Spleen (tissue), 11 donors: ENCODE data around the gene LMOD1. TPM values are rescaled to one million over a fixed set of nuclear protein-coding genes. Genes with fewer than 3 reads are reported as not detected.

Source experiments
- DNase-seq: peaks from one replicate; pipeline ENCODE4 v3.0.0-alpha.2; 2020
- H3K27ac ChIP-seq, 8 donors: fragments of 200-600 bp; sonication (generic) in 7 of 8; 1 replicate in 4 of 8; 2 replicates in 4 of 8; pipeline versions ENCODE4 v1.5.0 to v1.8.0; 2016 to 2021; ENCODE audit warnings: inconsistent platforms in 4 of 8, mild to moderate bottlenecking in 4 of 8, moderate library complexity in 1 of 8
- H3K27me3 ChIP-seq, 7 donors: fragments of 200-600 bp; sonication (generic) in 6 of 7; replicated peaks in 1 of 7; 1 replicate in 4 of 7; 2 replicates in 3 of 7; pipeline versions ENCODE4 v1.5.0 to v1.8.0; 2016 to 2021; ENCODE audit warnings: inconsistent platforms in 3 of 7, mild to moderate bottlenecking in 1 of 7
- H3K36me3 ChIP-seq, 6 donors: fragments of 200-600 bp; sonication (generic) in 5 of 6; 1 replicate in 4 of 6; 2 replicates in 2 of 6; pipeline versions ENCODE4 v1.5.0 to v1.8.0; 2016 to 2021; ENCODE audit warnings: inconsistent platforms in 2 of 6
- H3K4me1 ChIP-seq, 6 donors: fragments of 200-600 bp; sonication (generic) in 5 of 6; 1 replicate in 3 of 6; 2 replicates in 3 of 6; pipeline versions ENCODE4 v1.5.0 to v1.8.0; 2016 to 2021; ENCODE audit warnings: inconsistent platforms in 3 of 6
- H3K4me3 ChIP-seq, 8 donors: fragments of 200-600 bp; sonication (generic) in 7 of 8; 1 replicate in 4 of 8; 2 replicates in 4 of 8; pipeline versions ENCODE4 v1.5.0 to v1.8.0; 2016 to 2021; ENCODE audit warnings: inconsistent platforms in 4 of 8, mild to moderate bottlenecking in 4 of 8, moderate library complexity in 2 of 8
- H3K9me3 ChIP-seq, 8 donors: fragments of 200-600 bp; sonication (generic) in 7 of 8; 1 replicate in 4 of 8; 2 replicates in 4 of 8; pipeline versions ENCODE4 v1.5.0 to v1.8.0; 2016 to 2021; ENCODE audit warnings: inconsistent platforms in 4 of 8
- POLR2A ChIP-seq, 3 donors: fragments of 450-650 bp; IDR thresholded peaks; one replicate each; pipeline ENCODE4 v1.5.1; 2017; ENCODE audit warnings: antibody characterized with exemption in 3 of 3, mild to moderate bottlenecking in 1 of 3
- POLR2AphosphoS5 ChIP-seq, 3 donors: sonication (generic); formaldehyde crosslinking; IDR thresholded peaks; one replicate each; pipeline ENCODE4 v1.5.1; 2017; ENCODE audit warnings: antibody characterized with exemption in 3 of 3
- WGBS, 5 donors: extraction: QIAGEN DNeasy Blood & Tissue Kit in 3 of 5; methylation state at CpG; one replicate each; pipeline versions ENCODE4 v1.1.5 to v1.1.7; 2013 to 2018; 5-methylcytosine and 5-hydroxymethylcytosine counted together
- intact Hi-C: fragments of 100-400 bp; cut with DNase I; formaldehyde crosslinking; loops from one replicate; pipeline ENCODE4 v1.15.0; 2023; ENCODE audit warnings: low total_unique reads
- polyA plus RNA-seq, 3 donors: library from polyadenylated mRNA; stranded (reverse); fragments of 200-250 nt; gene quantifications; one replicate each; pipeline ENCODE4 v1.2.1, GENCODE V29; 2013
- total RNA-seq, 7 donors: library from RNA; depleted of rRNA in 3 of 7; stranded (reverse); fragments of >200 nt in 3 of 7; fragmentation: NEBNext Ultra II Directional in 4 of 7; extraction: Animal tissue kit (Norgen Biotek cat#: 25700) in 4 of 7; gene quantifications; one replicate each; pipeline versions ENCODE4 v1.1.0 to v1.2.1, GENCODE V29; 2016 to 2021
- TF ChIP-seq, protein P1 (sequence below), 11 experiments: fragments of 200-600 bp in 7 of 11; fragments of 450-650 bp in 4 of 11; sonication (generic) in 4 of 11; IDR thresholded peaks in 8 of 11; conservative IDR thresholded peaks in 3 of 11; 1 replicate in 7 of 11; 2 replicates in 4 of 11; pipeline versions ENCODE4 v1.4.0 to v1.8.0; 2016 to 2021; ENCODE audit warnings: antibody characterized with exemption in 11 of 11, inconsistent platforms in 4 of 11, mild to moderate bottlenecking in 1 of 11
- donor health status: healthy with polysubstance abuse.
- donor health status: DM: no; HTN: no; CAD: no; lungs with moderate emphysema.
- donor health status: DM: no; HTN: no; CAD: no.
- donor health status: Bipolar disorder and iron deficiency.
- donor health status: healthy.
- donor health status: DM: no; HTN: no; CAD: no.
- donor health status: DM: yes; HTN: yes; CAD: no.

The LMOD1 gene
- total and polyA plus RNA-seq, 10 donors, result 4.2 to 21.0 (median 11.2) TPM

DNA sequence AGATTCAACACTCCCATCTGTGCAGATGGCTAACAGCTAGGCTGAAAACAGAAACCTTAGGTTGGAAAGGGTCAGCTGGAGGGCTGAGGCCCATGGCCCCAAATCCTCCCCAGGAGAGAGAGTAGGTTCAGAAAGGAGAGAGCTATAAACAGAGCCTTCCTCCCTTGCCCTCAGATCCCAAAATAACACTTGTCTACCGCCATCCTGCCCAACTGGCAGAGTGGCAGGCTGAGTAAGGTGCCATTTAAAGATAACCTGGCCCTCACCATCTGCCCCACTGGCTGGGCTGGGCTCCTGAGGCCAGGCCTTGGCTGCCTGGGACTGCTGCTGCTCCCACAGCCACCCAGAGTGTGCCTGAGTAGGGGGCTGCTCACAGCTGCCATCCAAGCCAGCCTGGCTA is 61.9 kb downstream of the LMOD1 start:
- WGBS, 5 donors, result 20 to 40% (median 22%) methylated on average over 1 of the region's 1 CpG
- TF ChIP-seq, protein P1, sequence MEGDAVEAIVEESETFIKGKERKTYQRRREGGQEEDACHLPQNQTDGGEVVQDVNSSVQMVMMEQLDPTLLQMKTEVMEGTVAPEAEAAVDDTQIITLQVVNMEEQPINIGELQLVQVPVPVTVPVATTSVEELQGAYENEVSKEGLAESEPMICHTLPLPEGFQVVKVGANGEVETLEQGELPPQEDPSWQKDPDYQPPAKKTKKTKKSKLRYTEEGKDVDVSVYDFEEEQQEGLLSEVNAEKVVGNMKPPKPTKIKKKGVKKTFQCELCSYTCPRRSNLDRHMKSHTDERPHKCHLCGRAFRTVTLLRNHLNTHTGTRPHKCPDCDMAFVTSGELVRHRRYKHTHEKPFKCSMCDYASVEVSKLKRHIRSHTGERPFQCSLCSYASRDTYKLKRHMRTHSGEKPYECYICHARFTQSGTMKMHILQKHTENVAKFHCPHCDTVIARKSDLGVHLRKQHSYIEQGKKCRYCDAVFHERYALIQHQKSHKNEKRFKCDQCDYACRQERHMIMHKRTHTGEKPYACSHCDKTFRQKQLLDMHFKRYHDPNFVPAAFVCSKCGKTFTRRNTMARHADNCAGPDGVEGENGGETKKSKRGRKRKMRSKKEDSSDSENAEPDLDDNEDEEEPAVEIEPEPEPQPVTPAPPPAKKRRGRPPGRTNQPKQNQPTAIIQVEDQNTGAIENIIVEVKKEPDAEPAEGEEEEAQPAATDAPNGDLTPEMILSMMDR (IDR thresholded peaks at IDR 0.05 in 8 of 11, conservative IDR thresholded peaks at IDR 0.05 in 3 of 11), result no peak
- no peak for TF ChIP-seq POLR2A (IDR thresholded peaks at IDR 0.05)
- peak in 1 of 3 donors; percentile 50 for TF ChIP-seq POLR2AphosphoS5 (IDR thresholded peaks at IDR 0.05)
- Histone ChIP-seq H3K36me3 (no peaks in the 10 kb centered on the region), H3K4me3 (no peak overlapping the region), H3K27ac (peak overlapping the region in 3 of 8 donors; percentile 9 to 78 (median 75)), H3K27me3 (peaks cover 0 to 31% (median 17%) of the 10 kb centered on the region in 7 donors), H3K9me3 (no peaks in the 10 kb centered on the region), H3K4me1 (peaks cover 4 to 58% (median 28%) of the 10 kb centered on the region in 6 donors)
- DNase-seq, result no peak
- intact Hi-C loops, result loop anchor here (5.0 kb wide), 1 partner anchor 88 kb away; no protein-coding TSS in a partner anchor

DNA sequence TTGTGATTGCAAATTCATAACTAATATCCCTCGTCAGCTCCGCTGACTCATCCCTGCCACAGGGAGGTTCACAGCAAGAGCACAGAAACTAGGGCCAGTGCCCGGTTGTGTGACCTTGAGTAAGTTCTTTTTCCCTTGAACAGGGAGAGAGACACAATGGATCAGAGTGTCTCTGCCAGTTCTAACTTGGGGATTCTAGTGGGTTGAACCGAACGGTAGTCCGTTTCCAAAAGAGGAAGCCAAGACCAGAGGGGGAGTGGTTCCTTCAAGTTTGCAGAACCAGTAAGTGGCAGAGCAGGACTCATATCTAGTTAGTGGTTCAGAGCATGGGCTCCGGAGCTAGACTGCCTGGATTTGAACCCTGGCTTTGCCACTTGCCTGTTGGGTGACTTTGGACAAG is 62.6 kb downstream of the LMOD1 start:
- Histone ChIP-seq H3K27me3 (peaks cover 0 to 24% (median 10%) of the 10 kb centered on the region in 7 donors), H3K4me1 (peaks cover 0 to 52% (median 22%) of the 10 kb centered on the region in 6 donors), H3K36me3 (no peaks in the 10 kb centered on the region), H3K9me3 (no peaks in the 10 kb centered on the region), H3K4me3 (no peak overlapping the region), H3K27ac (peak overlapping the region in 4 of 8 donors; percentile 9 to 78 (median 64))
- WGBS, 5 donors, result 12 to 25% (median 17%) methylated on average over 7 of the region's 7 CpGs
- TF ChIP-seq, protein P1 (IDR thresholded peaks at IDR 0.05 in 8 of 11, conservative IDR thresholded peaks at IDR 0.05 in 3 of 11), result no peak
- peak in 1 of 3 donors; percentile 40 for TF ChIP-seq POLR2AphosphoS5 (IDR thresholded peaks at IDR 0.05)
- DNase-seq, result no peak
- intact Hi-C loops, result loop anchor here (5.0 kb wide), 1 partner anchor 89 kb away; no protein-coding TSS in a partner anchor

DNA sequence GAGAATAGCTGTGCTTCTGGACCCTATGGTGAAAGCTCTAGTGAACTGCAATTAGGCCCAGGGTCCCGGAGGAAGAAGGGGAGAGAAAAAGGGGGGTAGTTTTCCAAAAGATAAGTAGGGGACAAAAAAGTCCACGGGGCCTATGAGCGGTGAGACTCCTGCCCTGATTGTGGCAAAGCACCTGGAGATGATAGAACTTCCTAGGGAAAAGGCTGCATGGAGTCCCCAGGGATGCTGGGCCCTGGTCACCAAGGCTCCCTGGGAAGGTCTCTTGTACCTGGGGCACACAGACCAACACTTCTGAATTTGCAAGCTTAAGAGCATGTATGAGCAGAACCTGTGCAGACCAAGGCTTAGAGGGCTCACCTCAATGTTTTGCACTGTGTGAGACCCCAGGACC is 63.1 kb downstream of the LMOD1 start:
- no peak for DNase-seq
- WGBS, 5 donors, result 74 to 89% (median 84%) methylated on average over 3 of the region's 3 CpGs
- Histone ChIP-seq H3K27me3 (peaks cover 0 to 19% (median 5%) of the 10 kb centered on the region in 7 donors), H3K36me3 (no peaks in the 10 kb centered on the region), H3K27ac (peak overlapping the region in 4 of 8 donors; percentile 9 to 78 (median 64)), H3K4me1 (peaks cover 0 to 47% (median 18%) of the 10 kb centered on the region in 6 donors), H3K9me3 (no peaks in the 10 kb centered on the region), H3K4me3 (no peak overlapping the region)
- TF ChIP-seq, protein P1 (IDR thresholded peaks at IDR 0.05 in 8 of 11, conservative IDR thresholded peaks at IDR 0.05 in 3 of 11), result no peak
- TF ChIP-seq POLR2A (IDR thresholded peaks at IDR 0.05) (no peak), POLR2AphosphoS5 (IDR thresholded peaks at IDR 0.05) (no peak)
- intact Hi-C loops, result loop anchor here (5.0 kb wide), 1 partner anchor 89 kb away; no protein-coding TSS in a partner anchor

DNA sequence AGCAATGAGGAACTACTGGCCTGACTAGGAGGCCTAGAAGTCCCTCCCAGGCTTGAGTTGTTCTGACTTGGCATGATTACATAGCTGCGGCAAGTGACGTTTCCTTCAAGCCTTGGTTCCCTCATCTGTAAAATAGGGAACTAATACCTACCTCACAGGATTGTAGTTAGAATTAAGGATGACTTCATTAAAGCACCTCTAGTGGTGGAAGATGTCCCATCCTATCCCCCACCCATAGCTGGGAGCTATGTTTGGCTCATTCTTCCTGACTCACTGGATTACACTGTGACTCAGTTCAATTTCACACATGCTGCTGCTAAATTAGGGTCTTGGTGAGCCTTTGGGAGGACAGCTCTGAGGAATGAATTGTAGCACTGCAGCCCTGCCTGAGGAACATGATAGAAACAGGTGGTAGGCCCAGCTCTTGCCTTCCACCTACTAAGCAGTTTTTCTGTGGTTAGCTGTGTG is 63.6 kb downstream of the LMOD1 start:
- TF ChIP-seq POLR2A (IDR thresholded peaks at IDR 0.05) (no peak), POLR2AphosphoS5 (IDR thresholded peaks at IDR 0.05) (peak in 1 of 3 donors; percentile 28)
- TF ChIP-seq, protein P1 (IDR thresholded peaks at IDR 0.05 in 8 of 11, conservative IDR thresholded peaks at IDR 0.05 in 3 of 11), result peak in 1 of 11 experiments; percentile 17
- peaks cover 0 to 41% (median 14%) of the 10 kb centered on the region in 6 donors for H3K4me1 ChIP-seq
- H3K9me3 ChIP-seq, result no peaks in the 10 kb centered on the region
- H3K27me3 ChIP-seq, result peaks cover 0 to 13% (median 0%) of the 10 kb centered on the region in 7 donors
- no peak for DNase-seq
- no peaks in the 10 kb centered on the region for H3K36me3 ChIP-seq
- WGBS, 5 donors, result 31 to 51% (median 39%) methylated on average over 2 of the region's 2 CpGs
- peak overlapping the region in 5 of 8 donors; percentile 14 to 78 (median 66) for H3K27ac ChIP-seq
- no peak overlapping the region for H3K4me3 ChIP-seq
- intact Hi-C loops, result loop anchor here (5.0 kb wide), 1 partner anchor 90 kb away; no protein-coding TSS in a partner anchor
